H1 (cell line): Measurements from ENCODE around the gene PRAMEF8. TPM values are rescaled to one million over a fixed set of nuclear protein-coding genes. Genes with fewer than 3 reads are reported as not detected.
"Not testable (repeated sequence)": the region's sequence is repeated elsewhere in the genome, so short reads cannot be mapped to it uniquely, and the experiment has no call there.

Source experiments
- CTCF ChIA-PET: fragments of 300-600 bp; sonication (Branson Sonifier 250); formaldehyde crosslinking; loops from one replicate; lab custom pipeline; 2021; ENCODE audit not compliant: partially characterized antibody; lab: Charles Lee
- POLR2A ChIA-PET: fragments of 300-600 bp; sonication (Branson Sonifier 250); formaldehyde crosslinking; loops from one replicate; lab custom pipeline; 2021; ENCODE audit warnings: inconsistent platforms; ENCODE audit not compliant: partially characterized antibody; lab: Charles Lee
- DNase-seq, 2 experiments: peaks; one replicate each; pipeline versions ENCODE4 v3.0.0 to v3.0.0-alpha.2; 2010 to 2022; ENCODE audit warnings: low spot score in 2 of 2, low read depth in 1 of 2, mixed read lengths in 1 of 2
- FAIRE-seq: peaks from 2 replicates; lab custom pipeline; 2011; peaks lifted over from hg19 to GRCh38; lab: Jason Lieb, UNC
- H2AFZ ChIP-seq: 2 replicates; pipeline ENCODE4 v1.8.1; 2012; ENCODE audit warnings: low read length, inconsistent platforms
- H2AK5ac ChIP-seq: 2 replicates; pipeline ENCODE4 v1.6.1; 2013; ENCODE audit warnings: low read depth, low read length
- H2BK120ac ChIP-seq: replicated peaks from 2 replicates; pipeline ENCODE3; 2013; ENCODE audit warnings: low read depth, low read length, inconsistent platforms
- H2BK12ac ChIP-seq: 2 replicates; pipeline ENCODE4 v1.6.1; 2013; ENCODE audit warnings: low read depth, low read length
- H2BK15ac ChIP-seq: 2 replicates; pipeline ENCODE4 v1.6.1; 2013; ENCODE audit warnings: low read length
- H2BK20ac ChIP-seq: 2 replicates; pipeline ENCODE4 v1.6.1; 2013; ENCODE audit warnings: low read length
- H2BK5ac ChIP-seq: 2 replicates; pipeline ENCODE4 v1.6.1; 2013; ENCODE audit warnings: low read depth, low read length
- H3K14ac ChIP-seq: 2 replicates; pipeline ENCODE4 v1.6.1; 2013; ENCODE audit warnings: inconsistent platforms; ENCODE audit not compliant: insufficient read length
- H3K18ac ChIP-seq: 2 replicates; pipeline ENCODE4 v1.6.1; 2013; ENCODE audit warnings: low read length; ENCODE audit errors: extremely low read depth
- H3K23ac ChIP-seq: 2 replicates; pipeline ENCODE4 v1.6.1; 2013; ENCODE audit warnings: inconsistent platforms; ENCODE audit not compliant: insufficient read length
- H3K23me2 ChIP-seq: 2 replicates; pipeline ENCODE4 v1.6.1; 2013; ENCODE audit warnings: low read depth, low read length
- H3K27ac ChIP-seq: 2 replicates; pipeline ENCODE4 v1.6.1; 2011; ENCODE audit warnings: low read depth, low read length, inconsistent platforms
- H3K27me3 ChIP-seq, 4 experiments: replicated peaks in 1 of 4; 1 replicate in 1 of 4; 2 replicates in 3 of 4; pipeline versions ENCODE4 v1.6.1 to v1.8.1; 2011 to 2013; ENCODE audit warnings: low read length in 3 of 4, mild to moderate bottlenecking in 3 of 4, inconsistent platforms in 2 of 4, mixed read lengths in 2 of 4, moderate library complexity in 1 of 4; ENCODE audit not compliant: control insufficient read depth in 3 of 4, insufficient read depth in 3 of 4; ENCODE audit errors: extremely low read depth in 1 of 4
- H3K36me3 ChIP-seq, 4 experiments: 2 replicates each; pipeline versions ENCODE4 v1.6.1 to v1.8.1; 2011 to 2013; ENCODE audit warnings: mild to moderate bottlenecking in 4 of 4, low read length in 3 of 4, moderate library complexity in 2 of 4, control low read depth in 1 of 4, inconsistent platforms in 1 of 4; ENCODE audit not compliant: insufficient read depth in 4 of 4, control insufficient read depth in 2 of 4
- H3K4ac ChIP-seq: replicated peaks from 2 replicates; pipeline ENCODE3; 2013; ENCODE audit warnings: low read length, low read depth, mixed read lengths, inconsistent platforms; ENCODE audit not compliant: insufficient read length
- H3K4me1 ChIP-seq, 4 experiments: replicated peaks in 1 of 4; 1 replicate in 1 of 4; 2 replicates in 3 of 4; pipeline versions ENCODE4 v1.6.1 to v1.8.1; 2011 to 2013; ENCODE audit warnings: low read length in 3 of 4, inconsistent platforms in 2 of 4, mixed read lengths in 1 of 4; ENCODE audit not compliant: insufficient read depth in 4 of 4, control insufficient read depth in 3 of 4
- H3K4me2 ChIP-seq, 2 experiments: 2 replicates each; pipeline versions ENCODE4 v1.6.1 to v1.8.1; 2011 to 2013; ENCODE audit warnings: low read depth in 2 of 2, low read length in 2 of 2, control low read depth in 1 of 2, inconsistent platforms in 1 of 2, mild to moderate bottlenecking in 1 of 2; ENCODE audit not compliant: insufficient read depth in 1 of 2
- H3K4me3 ChIP-seq, 4 experiments: fragments of 200-600, 300-600 bp in 1 of 4; sonication (generic), shearing (Covaris generic), sonication (Bioruptor Twin) in 1 of 4; 2 replicates each; pipeline versions ENCODE4 v1.5.1 to v1.8.1; 2011 to 2016; ENCODE audit warnings: low read length in 4 of 4, low read depth in 3 of 4, control low read depth in 2 of 4, inconsistent platforms in 2 of 4, mild to moderate bottlenecking in 2 of 4, mixed read lengths in 1 of 4, moderate library complexity in 1 of 4; ENCODE audit not compliant: insufficient read depth in 2 of 4; ENCODE audit errors: extremely low read depth in 1 of 4
- H3K56ac ChIP-seq: replicated peaks from 2 replicates; pipeline ENCODE3; 2013; ENCODE audit warnings: low read depth, mild to moderate bottlenecking, mixed read lengths, low read length, inconsistent platforms; ENCODE audit not compliant: insufficient read length
- H3K79me1 ChIP-seq: 2 replicates; pipeline ENCODE4 v1.6.1; 2013; ENCODE audit warnings: low read depth, low read length, control low read depth
- H3K79me2 ChIP-seq, 2 experiments: 2 replicates each; pipeline versions ENCODE4 v1.6.1 to v1.8.1; 2012 to 2013; ENCODE audit warnings: low read length in 2 of 2, mild to moderate bottlenecking in 2 of 2, inconsistent platforms in 1 of 2; ENCODE audit not compliant: insufficient read depth in 2 of 2, control insufficient read depth in 1 of 2
- H3K9ac ChIP-seq, 4 experiments: replicated peaks in 1 of 4; 1 replicate in 1 of 4; 2 replicates in 3 of 4; pipeline versions ENCODE4 v1.6.1 to v1.8.1; 2011 to 2013; ENCODE audit warnings: low read depth in 3 of 4, low read length in 3 of 4, control low read depth in 2 of 4, mild to moderate bottlenecking in 2 of 4, moderate library complexity in 2 of 4, inconsistent platforms in 1 of 4; ENCODE audit errors: extremely low read depth in 1 of 4
- H3K9me3 ChIP-seq, 2 experiments: 2 replicates each; pipeline versions ENCODE4 v1.6.1 to v1.8.1; 2012 to 2013; ENCODE audit warnings: mild to moderate bottlenecking in 2 of 2, moderate library complexity in 2 of 2, control low read depth in 1 of 2, inconsistent platforms in 1 of 2, low read depth in 1 of 2, low read length in 1 of 2, mixed read lengths in 1 of 2; ENCODE audit not compliant: insufficient read depth in 2 of 2
- H4K20me1 ChIP-seq, 2 experiments: replicated peaks in 1 of 2; 2 replicates each; pipeline versions ENCODE3 to v1.8.1; 2011 to 2013; ENCODE audit warnings: inconsistent platforms in 2 of 2, low read length in 2 of 2, mild to moderate bottlenecking in 1 of 2; ENCODE audit not compliant: insufficient read depth in 2 of 2, control insufficient read depth in 1 of 2
- H4K5ac ChIP-seq: 2 replicates; pipeline ENCODE4 v1.6.1; 2013; ENCODE audit warnings: low read length, low read depth, mixed read lengths, inconsistent platforms; ENCODE audit not compliant: insufficient read length
- H4K8ac ChIP-seq: 2 replicates; pipeline ENCODE4 v1.8.0; 2013; ENCODE audit warnings: mild to moderate bottlenecking, moderate library complexity, low read length, inconsistent platforms; ENCODE audit not compliant: insufficient read depth; ENCODE audit errors: extremely low read depth
- H4K91ac ChIP-seq: replicated peaks from 2 replicates; pipeline ENCODE3; 2013; ENCODE audit warnings: low read length, mixed read lengths, inconsistent platforms; ENCODE audit not compliant: insufficient read length
- WGBS, 2 experiments: shearing (Covaris generic) in 1 of 2; methylation state at CpG; one replicate each; pipeline versions ENCODE4 v1.1.6 to v1.1.7; 2013 to 2015; ENCODE audit warnings: low lambda C conversion rate in 2 of 2, mixed read lengths in 2 of 2, inconsistent platforms in 1 of 2, low coverage in 1 of 2, missing lambda C conversion rate in 1 of 2; ENCODE audit not compliant: insufficient replicate concordance in 2 of 2, insufficient coverage in 1 of 2, insufficient read length in 1 of 2; ENCODE audit errors: extremely low coverage in 1 of 2, missing lambda C conversion rate in 1 of 2; 5-methylcytosine and 5-hydroxymethylcytosine counted together
- polyA plus RNA-seq, 7 experiments: library from polyadenylated mRNA; depleted of rRNA in 3 of 7; stranded (reverse) in 5 of 7; unstranded in 2 of 7; fragments of >200 nt in 5 of 7; fragments of 200-250 nt in 2 of 7; gene quantifications; 1 replicate in 5 of 7; 2 replicates in 1 of 7; 4 replicates in 1 of 7; pipeline versions ENCODE4 v1.2.1 to v1.2.3, GENCODE V29; 2011 to 2013; ENCODE audit warnings: missing spikeins in 2 of 7, mixed read lengths in 2 of 7
- total RNA-seq: library from RNA; stranded (reverse); fragmentation: NEBNext Ultra II Directional; extraction: Animal tissue kit (Norgen Biotek cat#: 25700); gene quantifications from 2 replicates; pipeline ENCODE4 v1.2.1, GENCODE V29; 2021

Gene PRAMEF8
- total and polyA plus RNA-seq, 2 of the 8 experiments (the other 6 are each of a cell fraction or from before 2014, with no cell fraction given) = not detected

DNA sequence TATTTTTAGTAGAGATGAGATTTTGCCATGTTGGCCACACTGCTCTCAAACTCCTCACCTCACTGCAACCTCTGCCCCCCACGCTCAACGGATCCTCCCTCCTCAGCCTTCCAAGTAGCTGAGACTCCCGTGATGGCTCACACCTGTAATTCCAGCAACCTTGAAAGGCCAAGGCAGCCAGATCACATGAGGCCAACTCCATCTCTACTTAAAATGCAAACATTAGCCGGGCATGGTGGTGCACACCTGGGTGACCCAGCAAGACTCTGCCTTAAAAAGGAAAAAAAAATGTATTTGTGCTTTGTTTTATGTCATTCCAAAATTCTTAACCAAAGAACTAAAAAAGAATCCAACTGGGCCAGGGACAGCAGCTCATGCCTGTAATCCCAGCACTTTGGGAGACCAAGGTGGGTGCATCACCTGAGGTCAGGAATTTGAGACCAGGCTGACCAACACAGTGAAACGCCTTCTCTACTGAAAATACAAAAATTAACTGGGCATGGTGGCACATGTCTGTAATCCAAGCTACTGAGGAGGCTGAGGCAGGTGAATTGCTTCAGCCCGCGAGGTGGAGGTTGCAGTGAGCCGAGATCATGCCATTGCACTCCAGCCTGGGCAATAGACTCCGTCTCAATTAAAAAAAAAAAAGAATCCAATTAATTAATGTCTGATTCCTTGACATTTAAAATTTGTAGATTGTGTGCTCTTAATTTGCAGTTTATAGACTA, 41.2 kb downstream of the PRAMEF8 start:
- H3K23ac ChIP-seq, H2BK20ac ChIP-seq, H3K4me2 ChIP-seq, H3K9ac ChIP-seq, H2BK5ac ChIP-seq, H3K4ac ChIP-seq, H3K14ac ChIP-seq, H3K79me1 ChIP-seq, H3K36me3 ChIP-seq, H2AFZ ChIP-seq, H3K4me1 ChIP-seq, H4K20me1 ChIP-seq, H2BK12ac ChIP-seq, H3K23me2 ChIP-seq, DNase-seq, H2AK5ac ChIP-seq, H2BK120ac ChIP-seq, H3K27ac ChIP-seq, H3K18ac ChIP-seq, CTCF ChIA-PET, H4K5ac ChIP-seq, H3K79me2 ChIP-seq, H4K8ac ChIP-seq, H3K4me3 ChIP-seq, POLR2A ChIA-PET, H2BK15ac ChIP-seq, H3K27me3 ChIP-seq, FAIRE-seq, H3K56ac ChIP-seq, H4K91ac ChIP-seq: not testable (repeated sequence)
- peaks cover 58 to 65% of the 10 kb centered on the region in 2 experiments for H3K9me3 ChIP-seq
- 78% methylated on average over 9 of the region's 9 CpGs; no CpG with 5 or more reads in 1 of the 2 experiments for WGBS, 2 experiments

DNA sequence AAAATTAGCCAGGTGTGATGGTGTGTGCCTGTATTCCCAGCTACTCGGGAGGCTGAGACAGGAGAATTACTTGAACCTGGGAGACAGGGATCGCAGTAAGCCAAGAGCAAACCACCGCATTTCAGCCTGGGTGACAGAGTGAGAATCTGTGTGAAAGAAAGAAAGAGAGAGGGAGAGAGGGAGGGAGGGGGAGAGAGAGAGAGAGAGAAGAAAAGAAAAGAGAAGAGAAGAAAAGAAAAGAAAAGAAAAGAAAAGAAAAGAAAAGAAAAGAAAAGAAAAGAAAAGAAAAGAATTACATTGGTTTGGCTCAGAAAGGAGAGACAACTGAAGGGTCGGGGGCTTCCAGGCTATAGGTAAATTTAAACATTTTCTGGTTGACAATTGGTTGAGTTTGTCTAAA, 45.3 kb downstream of the PRAMEF8 start:
- H3K4ac ChIP-seq, H3K18ac ChIP-seq, CTCF ChIA-PET, H4K8ac ChIP-seq, H3K4me2 ChIP-seq, H2BK120ac ChIP-seq, H2BK5ac ChIP-seq, H2BK12ac ChIP-seq, H3K79me2 ChIP-seq, DNase-seq, FAIRE-seq, H2BK15ac ChIP-seq, H3K36me3 ChIP-seq, H3K56ac ChIP-seq, H2AFZ ChIP-seq, H3K27ac ChIP-seq, H4K91ac ChIP-seq, H3K23ac ChIP-seq, H3K27me3 ChIP-seq, POLR2A ChIA-PET, H3K4me1 ChIP-seq, H3K9ac ChIP-seq, H4K20me1 ChIP-seq, H2BK20ac ChIP-seq, H2AK5ac ChIP-seq, H3K23me2 ChIP-seq, H3K79me1 ChIP-seq, H3K14ac ChIP-seq, H3K4me3 ChIP-seq, H4K5ac ChIP-seq: not testable (repeated sequence)
- WGBS, 2 experiments = 78% methylated on average over 3 of the region's 4 CpGs; no CpG with 5 or more reads in 1 of the 2 experiments
- peaks cover 45 to 70% of the 10 kb centered on the region in 2 experiments for H3K9me3 ChIP-seq
